ENCODE results near the gene TNP2. TPM values are rescaled to one million over a fixed set of nuclear protein-coding genes. Genes with fewer than 3 reads are reported as not detected.

Gene TNP2
- total and polyA plus RNA-seq, 7 donors: not detected

DNA sequence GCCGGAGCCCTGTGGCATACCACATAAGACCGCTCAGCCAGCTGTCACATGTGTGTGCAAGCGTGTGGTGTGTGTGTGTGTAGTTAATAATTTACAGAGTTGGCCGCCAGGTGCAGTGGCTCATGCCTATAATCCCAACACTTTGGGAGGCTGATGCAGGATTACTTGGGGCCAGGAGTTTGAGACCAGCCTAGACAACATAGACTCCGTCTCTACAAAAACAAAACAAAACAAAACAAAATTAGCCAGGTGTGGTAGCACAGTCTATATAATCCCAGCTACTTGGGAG is 33.5 kb downstream of the TNP2 start:
- intact Hi-C loops (cut with DNase I): no loop called here
- TF ChIP-seq, protein P1, sequence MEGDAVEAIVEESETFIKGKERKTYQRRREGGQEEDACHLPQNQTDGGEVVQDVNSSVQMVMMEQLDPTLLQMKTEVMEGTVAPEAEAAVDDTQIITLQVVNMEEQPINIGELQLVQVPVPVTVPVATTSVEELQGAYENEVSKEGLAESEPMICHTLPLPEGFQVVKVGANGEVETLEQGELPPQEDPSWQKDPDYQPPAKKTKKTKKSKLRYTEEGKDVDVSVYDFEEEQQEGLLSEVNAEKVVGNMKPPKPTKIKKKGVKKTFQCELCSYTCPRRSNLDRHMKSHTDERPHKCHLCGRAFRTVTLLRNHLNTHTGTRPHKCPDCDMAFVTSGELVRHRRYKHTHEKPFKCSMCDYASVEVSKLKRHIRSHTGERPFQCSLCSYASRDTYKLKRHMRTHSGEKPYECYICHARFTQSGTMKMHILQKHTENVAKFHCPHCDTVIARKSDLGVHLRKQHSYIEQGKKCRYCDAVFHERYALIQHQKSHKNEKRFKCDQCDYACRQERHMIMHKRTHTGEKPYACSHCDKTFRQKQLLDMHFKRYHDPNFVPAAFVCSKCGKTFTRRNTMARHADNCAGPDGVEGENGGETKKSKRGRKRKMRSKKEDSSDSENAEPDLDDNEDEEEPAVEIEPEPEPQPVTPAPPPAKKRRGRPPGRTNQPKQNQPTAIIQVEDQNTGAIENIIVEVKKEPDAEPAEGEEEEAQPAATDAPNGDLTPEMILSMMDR (IDR thresholded peaks at IDR 0.05): no peak
- 76 to 81% (median 80%) methylated on average over 5 of the region's 5 CpGs for WGBS, 3 donors
- DNase-seq (no peak), ATAC-seq (no peak)
- Histone ChIP-seq H3K4me3 (no peak overlapping the region), H3K4me1 (peaks cover 9% of the 10 kb centered on the region), H3K36me3 (ENCODE audit: insufficient read depth in 1 of 2, low read depth in 1 of 2) (no peaks in the 10 kb centered on the region), H3K27me3 (ENCODE audit: insufficient read depth in 3 of 3, low read length in 2 of 3) (no peaks in the 10 kb centered on the region), H3K9me3 (no peaks in the 10 kb centered on the region), H3K27ac (no peak overlapping the region)

DNA sequence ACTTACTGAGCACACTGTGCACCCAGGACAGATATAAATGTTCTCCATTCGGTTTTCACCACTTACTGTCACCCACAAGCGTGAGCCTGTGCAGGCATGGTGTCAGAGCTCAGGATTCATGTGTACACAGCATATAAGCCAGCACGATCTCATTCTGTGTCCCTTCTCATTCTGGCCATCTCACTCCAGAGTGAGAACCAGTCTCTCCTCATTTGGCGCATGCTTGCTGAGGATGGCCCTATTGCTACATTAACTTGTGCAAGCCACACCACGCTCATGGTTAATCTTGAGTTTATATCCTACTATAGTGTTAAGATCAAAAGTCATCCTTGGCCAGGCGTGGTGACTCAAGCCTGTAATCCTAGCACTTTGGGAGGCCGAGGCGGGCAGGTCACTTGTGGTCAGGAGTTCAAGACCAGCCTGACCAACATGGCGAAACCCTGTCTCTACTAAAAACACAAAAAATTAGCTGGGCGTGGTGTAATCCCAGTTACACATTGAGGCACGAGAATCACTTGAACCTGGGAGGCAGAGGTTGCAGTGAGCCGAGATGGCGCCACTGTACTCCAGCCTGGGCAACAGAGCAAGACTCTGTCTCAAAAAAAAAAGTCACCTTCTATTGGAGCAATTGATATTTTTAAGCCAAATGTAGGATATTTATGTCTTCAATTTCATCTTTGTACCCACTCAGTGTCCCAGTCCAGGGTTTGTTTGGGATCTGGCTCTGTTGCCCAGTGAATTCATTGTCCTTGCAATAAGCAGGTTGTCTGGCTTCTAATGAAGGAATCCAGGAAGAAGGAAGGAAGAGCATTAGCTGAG is 34.0 kb downstream of the TNP2 start:
- no peak for ATAC-seq
- H3K9me3 ChIP-seq: no peaks in the 10 kb centered on the region
- WGBS, 3 donors: 90 to 93% (median 90%) methylated on average over 13 of the region's 13 CpGs

DNA sequence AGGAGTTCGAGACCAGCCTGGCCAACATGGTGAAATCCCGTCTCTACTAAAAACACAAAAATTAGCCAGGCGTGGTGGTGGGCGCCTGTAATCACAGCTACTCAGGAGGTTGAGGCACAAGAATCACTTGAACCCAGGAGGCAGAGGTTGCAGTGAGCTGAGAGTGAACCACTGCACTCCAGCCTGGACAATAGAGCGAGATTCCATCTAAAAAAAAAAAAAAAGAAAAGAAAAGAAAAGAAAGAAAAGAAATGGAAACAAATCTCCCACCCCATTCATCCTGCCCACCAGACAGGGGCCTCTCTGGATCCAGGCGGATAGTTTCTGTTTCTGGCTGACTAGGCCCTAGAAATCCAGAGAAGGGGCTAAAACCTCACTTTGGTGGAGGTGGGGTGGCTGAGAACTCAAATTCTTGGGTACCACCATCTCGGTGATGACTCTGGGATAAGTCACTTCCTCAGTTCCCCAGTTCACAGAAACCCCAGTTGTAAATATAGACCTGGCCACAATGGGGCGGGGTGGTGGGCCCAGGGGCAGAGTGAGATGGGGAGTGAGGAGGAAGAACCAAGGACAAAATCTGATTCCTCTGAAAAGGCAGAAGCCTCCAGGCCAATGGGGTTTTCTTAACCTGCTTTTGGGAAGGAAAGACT is 35.3 kb downstream of the TNP2 start:
- WGBS, 3 donors: 91 to 95% (median 91%) methylated on average over 8 of the region's 8 CpGs
- H3K36me3 ChIP-seq (ENCODE audit: insufficient read depth in 1 of 2, low read depth in 1 of 2): no peaks in the 10 kb centered on the region
- ATAC-seq (no peak), DNase-seq (no peak)
- no peak overlapping the region for H3K4me3 ChIP-seq
- H3K27me3 ChIP-seq (ENCODE audit: insufficient read depth in 3 of 3, low read length in 2 of 3): no peaks in the 10 kb centered on the region
- TF ChIP-seq, protein P1 (IDR thresholded peaks at IDR 0.05): no peak
- intact Hi-C loops (cut with DNase I): no loop called here
- H3K4me1 ChIP-seq: no peaks in the 10 kb centered on the region
- H3K9me3 ChIP-seq: no peaks in the 10 kb centered on the region
- no peak overlapping the region for H3K27ac ChIP-seq

More for the DNA sequence above, 34.0 kb downstream of the TNP2 start:
- TF ChIP-seq, protein P1 (IDR thresholded peaks at IDR 0.05): no peak
- Histone ChIP-seq H3K36me3 (ENCODE audit: insufficient read depth in 1 of 2, low read depth in 1 of 2) (no peaks in the 10 kb centered on the region), H3K4me3 (no peak overlapping the region), H3K4me1 (peaks cover 3% of the 10 kb centered on the region), H3K27ac (no peak overlapping the region), H3K27me3 (ENCODE audit: insufficient read depth in 3 of 3, low read length in 2 of 3) (no peaks in the 10 kb centered on the region)
- DNase-seq: no peak
- intact Hi-C loops (cut with DNase I): no loop called here

DNA sequence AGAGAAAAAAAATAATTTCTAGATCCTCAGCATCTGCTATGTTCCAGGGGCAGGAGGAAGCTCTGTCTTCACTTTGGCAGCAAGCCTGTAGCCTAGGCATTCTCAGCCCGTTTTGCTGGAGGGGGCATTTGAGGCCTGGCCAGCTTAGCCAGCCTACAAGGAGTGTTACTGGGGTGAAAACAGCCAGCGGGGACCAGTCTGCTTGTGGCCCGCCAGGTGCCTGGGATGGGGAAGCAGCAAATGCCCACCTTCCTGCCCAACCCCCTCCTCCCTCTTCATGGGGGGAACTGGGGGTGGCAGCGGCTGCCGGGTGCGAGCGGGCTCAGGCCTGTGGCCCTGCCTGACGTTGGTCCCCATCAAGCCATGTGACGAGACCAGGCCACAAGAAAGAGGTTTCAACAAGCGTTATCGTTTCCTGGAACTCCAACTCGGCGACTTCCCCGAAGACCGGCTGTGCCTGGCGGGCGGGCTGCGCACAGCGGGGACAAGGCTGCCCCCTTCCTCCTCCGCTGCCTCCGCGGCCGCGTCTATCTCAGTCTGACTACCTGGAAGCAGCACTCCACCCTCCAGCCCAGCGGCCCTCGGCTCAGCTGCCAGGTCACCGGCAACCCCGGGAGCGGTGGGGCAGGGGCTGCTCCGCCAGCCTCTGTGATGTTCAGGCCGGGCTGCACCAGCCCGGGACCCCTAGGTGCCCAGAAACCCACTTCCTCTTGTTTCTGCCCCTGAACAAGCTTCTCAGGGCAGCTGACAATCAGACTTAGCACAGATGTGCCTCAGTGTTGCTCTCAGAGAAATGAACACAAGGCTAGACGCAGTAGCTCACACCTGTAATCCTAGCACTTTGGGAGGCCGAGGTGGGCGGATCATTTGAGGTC is 36.0 kb downstream of the TNP2 start:
- no peaks in the 10 kb centered on the region for H3K27me3 ChIP-seq (ENCODE audit: insufficient read depth in 3 of 3, low read length in 2 of 3)
- H3K36me3 ChIP-seq (ENCODE audit: insufficient read depth in 1 of 2, low read depth in 1 of 2): no peaks in the 10 kb centered on the region
- H3K4me3 ChIP-seq: no peak overlapping the region
- H3K4me1 ChIP-seq: no peaks in the 10 kb centered on the region
- 59 to 66% (median 60%) methylated on average over 31 to 35 of the region's 35 CpGs for WGBS, 3 donors
- H3K9me3 ChIP-seq: no peaks in the 10 kb centered on the region
- no peak overlapping the region for H3K27ac ChIP-seq
- DNase-seq: peak; percentile 30 to 66
- TF ChIP-seq, protein P1 (IDR thresholded peaks at IDR 0.05): no peak
- intact Hi-C loops (cut with DNase I): no loop called here
- ATAC-seq: no peak
